GM10248 (cell line): Measurements from ENCODE around the gene ANXA10.

Experiments used
- CTCF ChIA-PET: fragments of 300-600 bp; sonication (Branson Sonifier 250); formaldehyde crosslinking; extraction: SDS; loops from one replicate; lab custom pipeline; 2021; ENCODE audit warnings: antibody characterized with exemption; lab: Yijun Ruan, JAX
- POLR2A ChIA-PET: fragments of 350-650 bp; sonication (Branson Sonifier 250); formaldehyde crosslinking; extraction: SDS; loops from one replicate; lab custom pipeline; 2020; ENCODE audit warnings: antibody characterized with exemption; lab: Yijun Ruan, JAX
- DNase-seq: peaks from one replicate; pipeline ENCODE4 v3.0.0; 2012; ENCODE audit errors: extremely low spot score
- CTCF ChIP-seq: IDR thresholded peaks from 2 replicates; pipeline ENCODE4 v1.5.1; 2012; ENCODE audit warnings: mild to moderate bottlenecking, low read depth; ENCODE audit errors: extremely low read depth, missing control alignments, control extremely low read depth

ANXA10 gene

GRCh38 chr4:168120811-168121210 is 28.5 kb downstream of the ANXA10 start:
- DNase-seq = no peak
- ChIA-PET CTCF (no interaction called here), POLR2A (no interaction called here)
- no peak for TF ChIP-seq CTCF

GRCh38 chr4:168124008-168124641 is 31.8 kb downstream of the ANXA10 start:
- ChIA-PET CTCF (interaction anchor here (1.1 kb wide), 1 partner anchor 14 kb away, joined by 3 read pairs; no protein-coding TSS in a partner anchor), POLR2A (no interaction called here)
- DNase-seq = no peak

GRCh38 chr4:168126952-168127351 is 34.6 kb downstream of the ANXA10 start:
- ChIA-PET POLR2A (no interaction called here), CTCF (no interaction called here)
- no peak for DNase-seq
- TF ChIP-seq CTCF = no peak

More at GRCh38 chr4:168124008-168124641, 31.8 kb downstream of the ANXA10 start:
- TF ChIP-seq CTCF = no peak

- POLR2A ChIA-PET = no interaction called here
- no peak for TF ChIP-seq CTCF
- DNase-seq = no peak
- CTCF ChIA-PET = no interaction called here
Observed at GRCh38 chr4:168128601-168129000, 36.3 kb downstream of the ANXA10 start.

- no peak for DNase-seq
- no peak for TF ChIP-seq CTCF
- POLR2A ChIA-PET = no interaction called here
- CTCF ChIA-PET = interaction anchor here (0.9 to 1.1 kb wide), 2 partner anchors 11 to 369 kb away, joined by 3 read pairs; no protein-coding TSS in a partner anchor
Observed at GRCh38 chr4:168129046-168129772, 36.9 kb downstream of the ANXA10 start.

GRCh38 chr4:168129802-168130201 is 37.5 kb downstream of the ANXA10 start:
- ChIA-PET CTCF (interaction anchor here (0.9 to 1.1 kb wide), 2 partner anchors 10 to 369 kb away, joined by 3 read pairs; no protein-coding TSS in a partner anchor), POLR2A (no interaction called here)
- no peak for TF ChIP-seq CTCF
- no peak for DNase-seq
